ENCODE results near the gene PHF14.

PHF14 gene

DNA sequence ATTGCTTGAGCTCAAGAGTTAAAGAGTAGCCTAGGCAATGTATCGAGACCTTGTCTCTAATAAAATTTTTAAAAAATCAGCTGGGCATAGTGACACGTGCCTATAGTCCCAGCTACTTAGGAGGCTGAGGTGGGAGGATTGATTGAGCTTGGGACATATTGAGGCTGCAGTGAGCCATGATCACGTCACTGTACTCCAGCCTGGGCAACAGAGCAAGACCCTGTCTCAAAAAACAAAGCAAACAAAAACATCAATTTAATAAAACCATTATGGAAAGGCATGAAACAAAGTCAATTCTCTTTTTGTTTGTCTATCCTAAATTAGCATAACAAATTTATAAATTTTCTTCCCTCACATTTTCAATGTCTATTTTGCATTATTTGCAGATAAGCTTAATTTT, 108.4 kb downstream of the PHF14 start:
- H3K4me3 ChIP-seq (ENCODE audit: low read depth, low read length) = no peak overlapping the region

DNA sequence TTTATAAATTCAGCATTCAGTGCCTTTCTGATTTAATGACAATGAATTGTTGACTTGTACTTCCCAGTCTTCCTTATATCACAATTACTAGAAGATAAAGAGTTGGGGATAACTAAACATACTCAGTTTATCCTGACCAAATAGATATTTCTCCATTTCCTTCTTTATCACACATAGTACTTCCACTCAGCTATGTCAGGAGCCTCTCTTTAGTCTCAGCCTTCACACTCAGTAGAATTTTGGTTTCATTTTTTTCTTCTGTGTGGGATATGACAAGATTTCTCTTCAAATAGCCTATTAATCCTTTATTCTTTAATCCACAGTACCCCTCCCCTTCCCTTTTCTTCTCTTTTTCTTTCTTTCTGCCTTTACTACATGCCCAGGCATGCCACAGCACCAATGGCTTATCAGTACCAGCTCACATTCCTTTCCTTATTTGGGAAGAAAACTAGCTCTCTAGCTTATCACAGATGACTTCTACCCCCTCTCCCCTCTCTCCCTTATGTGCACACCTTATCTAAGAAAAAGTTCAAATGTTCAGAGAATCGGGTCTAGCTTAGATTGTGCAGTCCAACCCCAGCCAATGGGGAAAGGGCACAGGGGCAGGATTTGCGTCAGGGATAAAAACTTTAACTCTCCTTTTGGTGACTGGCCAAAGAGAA, 109.0 kb downstream of the PHF14 start:
- no peak overlapping the region for H3K4me3 ChIP-seq (ENCODE audit: low read depth, low read length)

DNA sequence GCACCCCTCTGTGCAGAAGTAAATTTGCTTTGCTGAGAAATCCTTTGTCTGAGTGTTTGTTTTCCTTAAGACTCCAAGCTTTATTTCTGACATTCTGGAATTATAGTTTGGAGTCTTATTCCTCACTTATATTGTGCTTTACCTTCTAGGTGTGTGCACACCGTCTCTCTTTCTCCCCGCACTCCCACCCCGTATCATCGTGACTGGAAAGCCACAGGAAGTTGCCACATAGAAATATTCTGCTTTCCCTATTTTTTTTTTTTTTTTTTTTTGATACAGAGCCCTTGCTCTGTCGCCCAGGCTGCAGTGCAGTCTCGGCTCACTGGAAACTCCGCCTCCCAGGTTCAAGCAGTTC, 109.5 kb downstream of the PHF14 start:
- no peak overlapping the region for H3K4me3 ChIP-seq (ENCODE audit: low read depth, low read length)

- H3K4me3 ChIP-seq (ENCODE audit: low read depth, low read length) = no peak overlapping the region
Observed at GRCh38 chr7:11104578-11104977, 130.9 kb downstream of the PHF14 start.

DNA sequence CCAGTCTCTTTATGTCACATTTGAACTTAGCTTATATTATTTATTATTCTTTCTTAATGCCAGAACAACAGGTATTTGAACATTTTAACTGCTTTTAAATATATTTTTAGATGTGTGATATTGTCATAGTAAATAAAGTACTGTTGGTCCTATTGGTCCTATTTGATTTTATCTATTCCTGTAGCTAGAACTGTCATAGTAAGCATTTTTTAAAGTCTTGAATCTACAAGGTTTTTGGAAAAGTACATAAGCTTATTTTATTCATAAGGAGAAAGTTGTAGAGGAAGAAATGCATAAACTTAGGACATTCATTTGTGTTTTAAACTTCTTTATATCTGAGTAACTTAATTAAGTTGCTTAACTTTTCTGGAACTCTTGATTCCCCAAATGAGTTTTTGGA, 136.0 kb downstream of the PHF14 start:
- H3K4me3 ChIP-seq (ENCODE audit: low read depth, low read length) = no peak overlapping the region

DNA sequence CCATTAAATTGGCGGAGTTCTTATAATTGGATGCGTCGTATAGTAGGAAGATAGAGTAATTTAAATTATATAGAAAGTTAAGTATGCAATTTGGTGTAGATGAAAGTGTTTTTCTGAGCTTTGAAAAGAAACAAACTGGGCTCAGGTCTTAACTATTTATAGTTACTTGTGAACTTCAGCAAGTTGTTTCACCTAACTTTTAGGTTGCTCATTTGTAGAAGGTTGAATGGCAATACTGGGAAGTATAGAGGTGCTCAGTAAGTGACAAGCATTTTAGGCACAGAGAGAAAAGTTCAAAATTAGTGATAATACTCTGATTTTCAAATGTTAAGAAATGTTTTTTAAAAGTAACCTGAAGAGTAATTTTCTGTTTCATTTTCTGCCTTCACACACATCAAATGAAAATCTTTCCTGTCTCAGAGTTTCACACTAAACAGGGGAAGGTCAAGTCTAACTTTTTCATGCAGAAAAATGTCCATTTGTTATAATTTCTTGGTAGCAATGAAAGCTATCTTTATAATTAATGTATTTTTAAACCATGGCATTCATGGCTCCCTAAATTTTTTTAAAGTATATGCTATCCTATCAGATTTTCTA, 146.5 kb downstream of the PHF14 start:
- no peak overlapping the region for H3K4me3 ChIP-seq (ENCODE audit: low read depth, low read length)

DNA sequence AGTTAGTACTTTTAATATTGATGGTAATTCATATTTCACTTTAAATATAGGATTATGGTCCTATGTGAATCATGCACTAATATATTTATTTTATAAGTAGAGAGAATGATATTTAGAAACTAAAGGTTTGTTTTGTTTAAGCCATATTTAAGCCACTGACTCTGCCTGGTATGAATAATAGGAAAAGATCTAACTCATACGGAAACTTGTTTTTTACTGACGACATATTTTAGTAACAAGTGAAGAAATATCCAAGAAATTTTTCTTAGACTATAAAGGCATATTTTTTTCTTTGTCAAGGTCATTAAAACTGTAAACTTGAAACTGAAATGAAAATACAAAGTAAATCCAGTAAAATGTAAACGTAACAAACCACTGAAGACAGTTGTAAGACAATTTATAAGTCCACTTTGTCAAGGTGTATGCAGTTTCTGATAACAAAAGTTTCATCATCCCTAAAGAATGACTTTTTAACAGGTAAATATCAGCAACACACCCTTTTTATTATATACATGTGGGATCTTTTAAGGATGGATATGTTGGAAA, 147.1 kb downstream of the PHF14 start:
- H3K4me3 ChIP-seq (ENCODE audit: low read depth, low read length) = no peak overlapping the region

DNA sequence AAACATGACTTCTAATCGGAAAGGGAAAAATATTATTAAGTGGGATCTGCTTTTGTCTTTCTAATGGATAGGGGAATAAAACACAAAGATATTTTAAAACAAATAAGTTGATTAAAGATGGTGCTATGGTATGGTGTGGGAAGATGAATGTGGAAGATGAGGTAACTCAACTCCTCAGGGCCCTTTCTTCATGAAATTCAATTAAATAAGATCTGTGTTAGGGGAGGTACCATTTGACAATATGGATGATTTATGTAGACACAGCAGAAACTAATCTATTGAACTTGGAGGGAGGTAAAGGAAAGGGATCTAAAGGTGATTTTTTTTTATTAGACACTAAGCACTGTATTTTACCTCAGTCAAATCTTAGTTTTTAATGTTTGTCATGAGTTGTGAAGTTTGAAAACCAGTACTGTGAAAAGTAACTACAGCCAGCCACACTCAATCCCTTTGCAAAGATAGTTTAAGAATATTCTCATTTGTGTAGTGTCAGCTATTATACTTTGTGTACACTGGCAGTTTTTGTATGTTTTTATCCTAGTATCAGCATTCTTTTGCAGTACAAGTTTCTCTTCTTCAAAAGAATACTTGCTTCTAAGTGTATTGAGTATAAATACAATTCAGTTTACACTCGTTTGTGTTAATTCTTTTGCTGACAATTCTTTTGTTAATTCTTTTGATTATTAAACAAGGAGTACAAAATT, 151.3 kb downstream of the PHF14 start:
- no peak overlapping the region for H3K4me3 ChIP-seq (ENCODE audit: low read depth, low read length)

- H3K4me3 ChIP-seq (ENCODE audit: low read depth, low read length) = no peak overlapping the region
Observed at GRCh38 chr7:11127114-11127785, 153.6 kb downstream of the PHF14 start.

GRCh38 chr7:11127988-11128387, 154.3 kb downstream of the PHF14 start:
- no peak overlapping the region for H3K4me3 ChIP-seq (ENCODE audit: low read depth, low read length)

DNA sequence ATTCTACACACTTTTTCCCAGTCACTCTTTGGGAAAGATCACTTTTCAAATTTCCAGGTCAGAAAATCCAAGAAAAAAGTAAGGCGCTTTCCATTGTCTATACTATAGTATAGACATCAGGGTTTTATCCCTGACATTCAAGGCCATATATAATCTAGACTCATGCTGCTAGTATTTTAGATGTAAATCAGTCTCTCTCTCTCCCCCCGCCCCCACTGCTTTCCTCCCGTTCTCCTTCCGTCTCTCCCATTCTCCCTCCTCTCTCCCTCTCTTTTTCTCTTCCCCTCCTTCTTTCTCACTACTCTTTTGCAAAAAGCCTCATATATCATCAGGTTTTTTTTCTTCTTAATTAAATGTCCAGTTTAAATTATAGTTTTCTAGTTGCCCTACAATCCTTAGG, 154.8 kb downstream of the PHF14 start:
- no peak overlapping the region for H3K4me3 ChIP-seq (ENCODE audit: low read depth, low read length)

DNA sequence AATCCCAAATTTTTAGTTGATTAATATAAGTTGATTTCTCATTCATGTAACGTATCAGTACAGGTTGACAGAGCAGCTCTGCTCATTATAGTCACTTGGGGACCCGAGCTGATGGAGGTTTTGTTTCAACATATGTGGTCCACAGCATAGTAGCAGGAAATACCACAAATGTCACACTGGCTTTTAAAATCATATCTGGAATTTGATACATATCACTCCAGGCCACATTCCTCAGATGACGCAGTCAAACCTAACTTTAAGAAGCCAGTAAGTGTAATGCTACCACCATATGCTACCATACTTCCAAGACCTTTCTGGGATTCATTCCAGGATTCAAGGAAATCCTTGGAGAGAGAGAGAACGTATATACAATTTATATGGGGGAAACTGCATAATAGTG, 156.3 kb downstream of the PHF14 start:
- no peak overlapping the region for H3K4me3 ChIP-seq (ENCODE audit: low read depth, low read length)

GRCh38 chr7:11130601-11131000, 156.9 kb downstream of the PHF14 start:
- H3K4me3 ChIP-seq (ENCODE audit: low read depth, low read length) = no peak overlapping the region

DNA sequence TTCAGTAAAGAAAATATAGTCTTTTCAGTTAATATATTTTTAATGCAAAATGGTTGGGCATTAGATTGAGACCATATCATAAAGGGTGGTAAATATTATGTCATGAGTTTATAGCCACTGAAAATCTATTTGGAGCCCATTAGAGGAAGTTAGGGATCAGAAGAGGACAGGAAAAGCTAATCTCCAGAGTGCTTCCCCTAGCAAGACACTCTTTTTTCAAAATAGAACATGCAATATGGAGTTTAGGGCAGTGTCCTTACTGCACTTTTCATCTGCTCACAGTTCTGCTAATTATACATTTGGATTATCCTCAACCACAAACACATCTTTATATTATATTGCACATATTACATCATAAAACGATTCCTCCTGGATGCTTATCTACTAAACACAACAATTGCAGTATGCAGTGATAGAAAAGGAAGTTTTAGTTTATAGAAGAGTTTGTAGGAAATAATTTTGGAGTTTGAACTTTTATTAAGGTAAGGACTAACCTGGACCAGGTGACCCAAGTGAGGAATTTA, 159.8 kb downstream of the PHF14 start:
- H3K4me3 ChIP-seq (ENCODE audit: low read depth, low read length) = no peak overlapping the region

- H3K4me3 ChIP-seq (ENCODE audit: low read depth, low read length) = no peak overlapping the region
Observed at GRCh38 chr7:11135573-11135972, 161.9 kb downstream of the PHF14 start.

GRCh38 chr7:11141541-11141940, 167.9 kb downstream of the PHF14 start:
- H3K4me3 ChIP-seq (ENCODE audit: low read depth, low read length) = no peak overlapping the region

DNA sequence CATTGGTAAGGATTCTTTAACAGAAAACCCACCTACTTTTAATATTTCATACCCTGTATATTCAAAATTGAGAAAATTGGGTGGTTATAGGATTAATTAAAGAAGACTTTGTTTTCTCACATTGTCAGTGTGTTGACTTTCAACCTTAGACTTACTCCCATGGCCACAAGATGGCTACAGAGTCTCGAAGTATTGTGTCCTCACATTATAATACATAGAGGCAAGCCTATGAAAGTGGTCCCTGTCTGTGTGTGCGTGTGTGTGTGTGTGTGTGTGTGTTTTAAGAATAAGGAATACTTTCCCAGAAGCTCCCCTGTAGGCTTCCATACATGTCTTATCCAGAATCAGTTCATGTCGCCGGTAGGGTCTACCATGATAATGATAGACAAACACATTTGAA, 180.0 kb downstream of the PHF14 start:
- no peak overlapping the region for H3K4me3 ChIP-seq (ENCODE audit: low read depth, low read length)

DNA sequence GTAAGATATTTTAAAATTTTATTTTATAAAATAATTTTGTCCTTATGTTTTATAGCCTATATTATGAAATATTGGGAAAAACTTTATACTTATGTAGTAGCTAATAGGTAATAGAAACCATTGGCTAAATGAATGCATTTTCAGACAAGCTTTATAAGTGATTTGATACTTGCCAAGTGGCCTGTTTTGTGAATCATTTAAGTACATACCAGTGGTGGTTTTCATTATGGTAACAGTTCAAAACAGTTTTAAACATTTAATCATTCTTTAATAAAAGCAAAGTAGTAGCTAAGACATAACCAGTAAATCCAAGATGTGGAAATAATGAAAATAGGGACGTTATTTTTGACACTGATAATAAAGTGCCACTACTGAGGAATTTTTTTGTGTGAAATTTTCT, 182.2 kb downstream of the PHF14 start:
- H3K4me3 ChIP-seq (ENCODE audit: low read depth, low read length) = no peak overlapping the region

DNA sequence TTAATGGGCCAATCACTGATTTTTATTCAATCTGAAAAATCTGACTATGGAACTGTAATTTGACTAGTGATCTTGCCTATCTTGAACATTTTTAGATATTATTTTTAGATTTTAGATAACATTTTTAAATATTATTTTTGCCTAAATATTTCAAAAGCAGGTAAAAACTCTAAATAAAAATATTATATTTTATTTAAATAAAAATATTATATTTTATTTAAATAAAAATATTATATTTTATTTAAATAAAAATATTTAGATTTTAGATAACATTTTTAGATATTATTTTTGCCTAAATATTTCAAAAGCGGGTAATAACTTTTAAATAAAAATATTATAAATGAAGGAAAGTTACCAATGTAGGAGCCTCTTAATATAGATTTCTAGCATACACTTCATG, 187.8 kb downstream of the PHF14 start:
- no peak overlapping the region for H3K4me3 ChIP-seq (ENCODE audit: low read depth, low read length)

DNA sequence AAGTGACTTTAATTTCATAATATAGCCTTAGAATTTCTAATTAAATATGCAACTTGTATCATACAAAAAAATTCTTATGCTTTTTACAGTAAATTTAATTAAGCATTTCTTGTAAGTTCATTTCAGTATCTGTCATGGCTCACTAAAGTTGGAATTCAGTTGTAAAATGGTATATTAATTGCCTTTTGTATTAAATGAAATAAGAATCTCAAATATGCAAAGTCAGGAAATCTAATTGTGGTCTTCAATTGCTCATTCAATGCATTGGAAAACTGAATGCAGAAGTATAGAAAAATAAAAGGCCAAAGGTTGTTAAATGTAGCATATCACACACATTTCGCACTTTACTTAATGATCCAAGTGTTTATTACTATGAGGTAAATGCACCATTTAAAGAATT, 189.5 kb downstream of the PHF14 start:
- no peak overlapping the region for H3K4me3 ChIP-seq (ENCODE audit: low read depth, low read length)

- no peak overlapping the region for H3K4me3 ChIP-seq (ENCODE audit: low read depth, low read length)
Observed at GRCh38 chr7:11166051-11166450, 192.4 kb downstream of the PHF14 start.
